ENCODE data around the gene UGT1A1. TPM values are rescaled to one million over a fixed set of nuclear protein-coding genes. Genes with fewer than 3 reads are reported as not detected.
A peak's percentile ranks its signal among the peaks of the same experiment; 100 is the strongest.
"Not testable (repeated sequence)": the region's sequence is repeated elsewhere in the genome, so short reads cannot be mapped to it uniquely, and the experiment has no call there.

UGT1A1 gene
- total RNA-seq, result not detected

DNA sequence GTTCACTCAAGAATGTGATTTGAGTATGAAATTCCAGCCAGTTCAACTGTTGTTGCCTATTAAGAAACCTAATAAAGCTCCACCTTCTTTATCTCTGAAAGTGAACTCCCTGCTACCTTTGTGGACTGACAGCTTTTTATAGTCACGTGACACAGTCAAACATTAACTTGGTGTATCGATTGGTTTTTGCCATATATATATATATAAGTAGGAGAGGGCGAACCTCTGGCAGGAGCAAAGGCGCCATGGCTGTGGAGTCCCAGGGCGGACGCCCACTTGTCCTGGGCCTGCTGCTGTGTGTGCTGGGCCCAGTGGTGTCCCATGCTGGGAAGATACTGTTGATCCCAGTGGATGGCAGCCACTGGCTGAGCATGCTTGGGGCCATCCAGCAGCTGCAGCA is at the start of gene UGT1A1:
Gene UGT1A1 (plus strand): TSS at position 228 of the 400 bp plus-strand sequence. CDS start 18 bp downstream, at position 246.
- Mint-ChIP-seq H3K4me1 (ENCODE audit: low read depth in 2 of 2) (no peaks in the 10 kb centered on the region), H3K27ac (no peak within 1 kb of the TSS), H3K36me3 (no peaks in the 10 kb centered on the region), H3K9me3 (no peaks in the 10 kb centered on the region), H3K27me3 (peaks cover 18 to 20% of the 10 kb centered on the region in 2 donors), H3K4me3 (no peak within 1 kb of the TSS)
- DNase-seq (ENCODE audit: low spot score) (no peak), ATAC-seq (no peak)

GRCh38 chr2:233711312-233712008 is 48.6 kb upstream of the UGT1A1 start:
- H3K27ac Mint-ChIP-seq, result no peak overlapping the region
- H3K4me1 Mint-ChIP-seq (ENCODE audit: low read depth in 2 of 2), result peaks cover 5 to 8% of the 10 kb centered on the region in 2 donors
- peaks cover 26 to 37% of the 10 kb centered on the region in 2 donors for H3K27me3 Mint-ChIP-seq

GRCh38 chr2:233712611-233713261 is 47.3 kb upstream of the UGT1A1 start, which contains the start of gene UGT1A5:
Gene UGT1A5, plus strand, starts transcription at chr2:233712907. Its CDS starts 85 bp downstream, at chr2:233712992.
- Mint-ChIP-seq H3K27ac (peak within 1 kb of the TSS; percentile 7 to 40), H3K36me3 (no peaks in the 10 kb centered on the region), H3K9me3 (no peaks in the 10 kb centered on the region), H3K4me1 (ENCODE audit: low read depth in 2 of 2) (peaks cover 5 to 8% of the 10 kb centered on the region in 2 donors), H3K27me3 (peaks cover 25 to 42% of the 10 kb centered on the region in 2 donors), H3K4me3 (no peak within 1 kb of the TSS)
- DNase-seq (ENCODE audit: low spot score) (no peak), ATAC-seq (no peak)

More at GRCh38 chr2:233711312-233712008, 48.6 kb upstream of the UGT1A1 start:
- Mint-ChIP-seq H3K36me3 (no peaks in the 10 kb centered on the region), H3K9me3 (no peaks in the 10 kb centered on the region), H3K4me3 (no peak overlapping the region)
- DNase-seq (ENCODE audit: low spot score) (peak; percentile 74), ATAC-seq (peak; percentile 71 to 74)

- DNase-seq (ENCODE audit: low spot score) (no peak), ATAC-seq (no peak)
- no peak overlapping the region for H3K4me3 Mint-ChIP-seq
- H3K9me3 Mint-ChIP-seq, result no peaks in the 10 kb centered on the region
- no peaks in the 10 kb centered on the region for H3K36me3 Mint-ChIP-seq
- H3K27me3 Mint-ChIP-seq, result peaks cover 26 to 47% of the 10 kb centered on the region in 2 donors
- H3K4me1 Mint-ChIP-seq (ENCODE audit: low read depth in 2 of 2), result peaks cover 5 to 8% of the 10 kb centered on the region in 2 donors
- no peak overlapping the region for H3K27ac Mint-ChIP-seq
Measured at GRCh38 chr2:233713262-233713615, 46.8 kb upstream of the UGT1A1 start.

- no peaks in the 10 kb centered on the region for H3K36me3 Mint-ChIP-seq
- ATAC-seq (peak; percentile 64 to 65), DNase-seq (ENCODE audit: low spot score) (no peak)
- H3K27me3 Mint-ChIP-seq, result peaks cover 26 to 51% of the 10 kb centered on the region in 2 donors
- H3K9me3 Mint-ChIP-seq, result no peaks in the 10 kb centered on the region
- peak overlapping the region; percentile 7 to 40 for H3K27ac Mint-ChIP-seq
- peak overlapping the region; percentile 8 for H3K4me3 Mint-ChIP-seq
- H3K4me1 Mint-ChIP-seq (ENCODE audit: low read depth in 2 of 2), result peaks cover 5 to 8% of the 10 kb centered on the region in 2 donors
Measured at GRCh38 chr2:233714121-233714520, 45.9 kb upstream of the UGT1A1 start.

- H3K4me3 Mint-ChIP-seq, result no peak within 1 kb of the TSS
- no peak for ATAC-seq
- H3K4me1 Mint-ChIP-seq (ENCODE audit: low read depth in 2 of 2), result peaks cover 12 to 16% of the 10 kb centered on the region in 2 donors
- peaks cover 26 to 53% of the 10 kb centered on the region in 2 donors for H3K27me3 Mint-ChIP-seq
- H3K27ac Mint-ChIP-seq, result no peak within 1 kb of the TSS
- H3K36me3 Mint-ChIP-seq, result no peaks in the 10 kb centered on the region
- no peaks in the 10 kb centered on the region for H3K9me3 Mint-ChIP-seq
- no peak for DNase-seq (ENCODE audit: low spot score)
Measured at GRCh38 chr2:233718552-233718951, 41.5 kb upstream of the UGT1A1 start, which contains the start of gene UGT1A4. Gene UGT1A4, plus strand, starts transcription at chr2:233718736. Its CDS starts 85 bp downstream, at chr2:233718821.

DNA sequence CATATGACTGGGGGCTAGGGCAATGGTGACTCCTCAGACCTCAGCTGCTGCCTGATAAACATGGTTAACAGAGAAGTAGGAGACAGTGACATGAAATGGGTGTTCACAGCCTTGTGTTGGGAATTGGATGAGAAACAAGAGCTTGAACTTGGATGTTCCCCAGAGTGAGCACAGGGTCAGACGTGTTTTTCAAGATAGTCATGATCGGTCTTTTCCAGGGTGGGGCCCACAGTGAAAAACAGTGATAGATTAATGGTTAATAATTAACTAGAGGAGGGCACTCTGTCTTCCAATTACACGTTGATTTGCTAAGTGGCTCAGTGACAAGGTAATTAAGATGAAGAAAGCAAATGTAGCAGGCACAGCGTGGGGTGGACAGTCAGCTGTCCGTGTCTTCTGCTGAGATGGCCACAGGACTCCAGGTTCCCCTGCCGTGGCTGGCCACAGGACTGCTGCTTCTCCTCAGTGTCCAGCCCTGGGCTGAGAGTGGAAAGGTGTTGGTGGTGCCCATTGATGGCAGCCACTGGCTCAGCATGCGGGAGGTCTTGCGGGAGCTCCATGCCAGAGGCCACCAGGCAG is 31.3 kb upstream of the UGT1A1 start, which contains the start of gene UGT1A3:
Gene UGT1A3 (plus strand): TSS at position 320 of the 579 bp plus-strand sequence. CDS start 85 bp downstream, at position 405.
- Mint-ChIP-seq H3K27me3 (peaks cover 22 to 28% of the 10 kb centered on the region in 2 donors), H3K36me3 (no peaks in the 10 kb centered on the region), H3K4me3 (no peak within 1 kb of the TSS), H3K4me1 (ENCODE audit: low read depth in 2 of 2) (no peaks in the 10 kb centered on the region), H3K27ac (no peak within 1 kb of the TSS), H3K9me3 (no peaks in the 10 kb centered on the region)
- ATAC-seq (no peak), DNase-seq (ENCODE audit: low spot score) (no peak)

GRCh38 chr2:233736868-233737653 is 23.0 kb upstream of the UGT1A1 start:
- not testable (repeated sequence) for ATAC-seq; H3K4me1 Mint-ChIP-seq (ENCODE audit: low read depth in 2 of 2); H3K27ac Mint-ChIP-seq; H3K4me3 Mint-ChIP-seq; H3K36me3 Mint-ChIP-seq; H3K9me3 Mint-ChIP-seq; DNase-seq (ENCODE audit: low spot score)
- peaks cover 30 to 55% of the 10 kb centered on the region in 2 donors for H3K27me3 Mint-ChIP-seq

DNA sequence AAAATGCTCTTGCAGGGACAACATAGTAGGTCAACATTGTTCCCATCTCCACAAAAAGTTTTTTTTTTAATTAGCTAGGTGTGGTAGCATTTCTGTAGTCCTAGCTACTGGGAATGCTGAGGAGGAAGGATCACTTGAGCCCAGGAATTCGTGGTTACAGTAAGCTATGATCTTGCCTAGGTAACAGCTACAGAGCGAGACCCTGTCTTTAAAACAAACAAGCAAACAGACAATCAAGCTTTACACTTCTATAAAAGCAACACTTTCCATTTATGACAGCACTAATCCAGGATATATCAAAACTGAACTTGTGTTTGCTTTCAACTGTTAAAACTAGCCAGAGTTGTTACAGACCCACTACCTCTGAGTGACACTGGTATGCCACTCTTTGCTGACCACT is 19.2 kb upstream of the UGT1A1 start:
- Mint-ChIP-seq H3K9me3 (no peaks in the 10 kb centered on the region), H3K36me3 (no peaks in the 10 kb centered on the region), H3K4me1 (ENCODE audit: low read depth in 2 of 2) (no peaks in the 10 kb centered on the region), H3K4me3 (no peak overlapping the region), H3K27ac (no peak overlapping the region), H3K27me3 (peaks cover 25 to 34% of the 10 kb centered on the region in 2 donors)
- DNase-seq (ENCODE audit: low spot score), result no peak
- ATAC-seq, result no peak

- no peaks in the 10 kb centered on the region for H3K4me1 Mint-ChIP-seq (ENCODE audit: low read depth in 2 of 2)
- H3K27ac Mint-ChIP-seq, result no peak overlapping the region
- ATAC-seq, result no peak
- H3K36me3 Mint-ChIP-seq, result no peaks in the 10 kb centered on the region
- no peaks in the 10 kb centered on the region for H3K9me3 Mint-ChIP-seq
- H3K27me3 Mint-ChIP-seq, result peaks cover 25 to 34% of the 10 kb centered on the region in 2 donors
- H3K4me3 Mint-ChIP-seq, result no peak overlapping the region
- no peak for DNase-seq (ENCODE audit: low spot score)
Measured at GRCh38 chr2:233743464-233744259, 16.4 kb upstream of the UGT1A1 start.

GRCh38 chr2:233745073-233745755 is 14.9 kb upstream of the UGT1A1 start:
- Mint-ChIP-seq H3K36me3 (peaks cover 4% of the 10 kb centered on the region), H3K27me3 (peaks cover 29 to 36% of the 10 kb centered on the region in 2 donors), H3K4me1 (ENCODE audit: low read depth in 2 of 2) (no peaks in the 10 kb centered on the region), H3K9me3 (no peaks in the 10 kb centered on the region), H3K4me3 (no peak overlapping the region), H3K27ac (no peak overlapping the region)
- ATAC-seq (no peak), DNase-seq (ENCODE audit: low spot score) (no peak)

- H3K4me1 Mint-ChIP-seq (ENCODE audit: low read depth in 2 of 2); DNase-seq (ENCODE audit: low spot score); H3K36me3 Mint-ChIP-seq; H3K27ac Mint-ChIP-seq; ATAC-seq; H3K9me3 Mint-ChIP-seq; H3K4me3 Mint-ChIP-seq: not testable (repeated sequence)
- peaks cover 29 to 33% of the 10 kb centered on the region in 2 donors for H3K27me3 Mint-ChIP-seq
Measured at GRCh38 chr2:233745838-233746237, 14.2 kb upstream of the UGT1A1 start.

All from natural killer cell treated with Interleukin-12 subunit alpha and Interleukin-12 subunit beta and Interleukin-15 and Interleukin-18, amount 100 ng/mL, for 72 hours (primary cell).